Muscle layer of colon (tissue), 2 donors: ENCODE measurements around the gene PABPN1L.

ENCODE experiments used
- H3K27ac ChIP-seq: one replicate; pipeline ENCODE4 v1.7.0; 2013; ENCODE audit warnings: low read depth, mild to moderate bottlenecking, low read length, moderate library complexity
- H3K27me3 ChIP-seq, 2 donors: one replicate each; pipeline ENCODE4 v1.7.0; 2013; ENCODE audit warnings: low read length in 2 of 2, mild to moderate bottlenecking in 2 of 2; ENCODE audit not compliant: insufficient read depth in 2 of 2, control insufficient read depth in 1 of 2
- H3K36me3 ChIP-seq: one replicate; pipeline ENCODE4 v1.7.0; 2013; ENCODE audit warnings: mild to moderate bottlenecking, low read length; ENCODE audit not compliant: insufficient read depth
- H3K4me1 ChIP-seq: one replicate; pipeline ENCODE4 v1.7.0; 2013; ENCODE audit warnings: mild to moderate bottlenecking, low read length; ENCODE audit not compliant: insufficient read depth
- H3K4me3 ChIP-seq, 2 donors: one replicate each; pipeline ENCODE4 v1.7.0; 2013; ENCODE audit warnings: low read length in 2 of 2, low read depth in 1 of 2, mild to moderate bottlenecking in 1 of 2, moderate library complexity in 1 of 2
- H3K9ac ChIP-seq: one replicate; pipeline ENCODE4 v1.7.0; 2013; ENCODE audit warnings: low read length
- H3K9me3 ChIP-seq: one replicate; pipeline ENCODE4 v1.7.0; 2013; ENCODE audit warnings: mild to moderate bottlenecking, low read length
- donor health status: abdominal sarcoma.
- donor health status: Adenocarcinoma of cecum.

The PABPN1L gene

DNA sequence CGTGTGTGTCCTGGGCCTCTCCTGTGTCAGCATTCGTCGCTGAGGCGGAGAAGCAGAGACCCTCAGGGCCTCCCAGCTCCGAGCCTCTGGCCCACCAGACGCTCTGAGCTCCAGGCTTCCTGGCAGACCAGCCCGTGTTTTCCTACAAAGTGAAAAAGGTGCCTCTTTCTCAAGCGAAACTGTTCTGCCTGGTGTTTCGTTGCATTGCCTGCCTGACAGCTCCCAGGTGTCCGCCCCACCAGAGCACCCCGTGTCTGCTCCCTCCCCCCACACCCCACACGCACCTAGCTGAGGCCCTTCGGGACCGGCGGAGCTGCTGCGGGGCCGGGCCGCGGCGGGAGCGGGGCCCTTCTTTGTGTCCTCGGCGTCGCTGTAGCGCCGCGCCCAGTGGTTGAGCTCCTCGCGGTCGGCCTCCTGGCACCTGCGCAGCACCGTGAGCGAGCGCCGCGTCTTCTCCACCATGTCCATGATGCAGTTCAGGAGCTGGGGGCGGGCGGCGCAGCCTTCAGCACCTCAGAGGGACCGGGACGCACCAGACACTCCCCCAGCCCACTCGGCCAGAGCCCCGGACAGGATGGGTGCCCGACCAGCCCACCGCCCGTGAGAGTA, 14.7 kb upstream of the PABPN1L start:
- H3K4me1 ChIP-seq: no peaks in the 10 kb centered on the region
- no peaks in the 10 kb centered on the region for H3K9me3 ChIP-seq
- H3K36me3 ChIP-seq: no peaks in the 10 kb centered on the region
- H3K4me3 ChIP-seq: no peak overlapping the region
- no peak overlapping the region for H3K27ac ChIP-seq
- H3K9ac ChIP-seq: no peak overlapping the region
- peaks cover 0 to 24% of the 10 kb centered on the region in 2 donors for H3K27me3 ChIP-seq

DNA sequence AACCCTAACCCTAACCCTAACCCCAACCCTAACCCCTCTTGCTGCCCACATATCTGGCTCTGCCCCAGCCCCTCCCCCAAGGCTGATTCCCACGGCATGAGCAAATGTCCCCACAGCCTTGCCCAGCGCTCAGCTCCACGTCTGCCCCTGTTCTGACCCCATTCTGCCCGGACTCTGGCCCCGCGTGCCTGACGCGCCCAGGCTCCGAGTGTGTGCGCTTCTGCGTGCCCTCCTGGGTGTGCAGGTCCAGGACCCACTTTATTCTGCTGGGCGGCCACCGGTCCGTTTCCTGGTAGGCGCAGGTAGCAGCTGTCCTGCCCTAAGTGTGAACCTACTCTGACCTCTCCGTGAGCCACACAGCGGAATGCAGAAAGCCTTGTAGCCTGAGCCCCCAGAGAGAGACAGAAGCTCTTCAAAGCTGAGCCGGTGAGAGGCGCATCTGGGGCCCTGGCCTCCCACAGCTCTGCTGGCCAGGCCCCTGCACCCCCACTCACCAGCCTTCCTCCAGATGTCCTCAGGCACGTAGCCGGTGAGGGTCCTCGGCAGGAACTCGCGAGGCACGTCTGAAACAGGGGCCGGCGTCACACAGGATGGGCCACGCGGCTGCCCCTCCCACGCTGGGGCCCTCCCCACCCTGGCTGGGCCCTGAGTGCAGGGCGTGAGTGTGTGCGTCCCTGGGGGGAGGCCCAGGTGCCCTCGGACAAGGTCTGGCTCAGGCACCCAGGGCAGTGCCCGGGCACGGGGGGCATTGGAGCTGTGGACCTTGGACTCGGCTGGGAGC, 14.0 kb upstream of the PABPN1L start:
- H3K4me1 ChIP-seq: no peaks in the 10 kb centered on the region
- H3K36me3 ChIP-seq: no peaks in the 10 kb centered on the region
- peaks cover 0 to 24% of the 10 kb centered on the region in 2 donors for H3K27me3 ChIP-seq
- no peak overlapping the region for H3K27ac ChIP-seq
- no peaks in the 10 kb centered on the region for H3K9me3 ChIP-seq
- H3K4me3 ChIP-seq: no peak overlapping the region
- no peak overlapping the region for H3K9ac ChIP-seq

DNA sequence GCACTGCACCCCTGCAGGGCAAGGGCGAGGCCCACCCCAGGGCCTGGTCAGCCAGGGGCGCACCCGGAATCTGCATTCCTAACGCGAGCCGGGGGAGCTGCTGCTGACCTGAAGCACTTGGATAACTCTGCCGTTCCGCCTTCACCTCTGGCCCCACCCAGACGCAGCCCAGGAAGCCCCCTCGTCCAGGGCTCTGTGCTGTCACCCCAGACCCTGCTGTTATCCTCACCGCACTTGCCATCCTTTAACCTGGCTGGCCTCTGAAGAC, 13.3 kb upstream of the PABPN1L start:
- peaks cover 0 to 24% of the 10 kb centered on the region in 2 donors for H3K27me3 ChIP-seq
- H3K9me3 ChIP-seq: no peaks in the 10 kb centered on the region
- H3K27ac ChIP-seq: no peak overlapping the region
- no peak overlapping the region for H3K4me3 ChIP-seq
- no peak overlapping the region for H3K9ac ChIP-seq
- no peaks in the 10 kb centered on the region for H3K36me3 ChIP-seq
- H3K4me1 ChIP-seq: no peaks in the 10 kb centered on the region

DNA sequence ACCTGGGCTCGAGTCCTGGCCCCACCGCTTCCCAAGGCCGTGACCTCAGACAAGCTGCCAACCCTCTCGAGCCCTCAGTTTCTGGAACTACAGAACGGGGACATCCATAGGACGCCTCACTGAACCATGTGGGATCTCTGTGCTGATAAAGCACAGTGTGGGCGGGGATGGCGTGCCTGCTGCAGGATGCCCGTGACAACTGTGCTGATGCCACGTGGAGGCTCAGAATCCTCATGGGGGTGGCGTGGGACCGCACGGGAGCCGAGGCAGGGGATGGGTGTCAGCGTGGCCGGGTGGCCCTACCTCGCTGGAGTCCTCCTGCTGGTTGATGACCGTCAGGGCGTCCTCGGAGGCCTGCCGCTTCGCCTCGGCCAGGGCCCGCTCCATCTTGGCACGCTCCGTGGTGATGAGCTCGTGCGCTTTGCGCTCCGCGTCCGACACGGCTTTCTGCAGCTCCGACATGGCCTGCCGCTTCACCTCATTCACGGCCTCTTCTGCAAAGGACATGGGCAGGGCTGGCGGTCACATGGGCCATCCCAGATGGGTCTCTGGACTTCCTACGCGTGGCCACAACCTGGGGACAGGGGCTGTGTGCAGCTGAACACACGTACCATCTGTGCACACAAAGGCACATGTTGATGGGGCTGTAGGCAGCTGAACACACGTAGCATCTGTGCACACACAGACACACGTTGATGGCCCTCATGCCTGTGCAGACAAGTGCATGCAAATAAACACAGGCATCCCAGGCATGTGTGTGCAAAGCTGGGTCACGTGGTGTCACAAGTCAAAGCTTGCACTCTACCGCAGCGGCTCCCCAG, 12.7 kb upstream of the PABPN1L start:
- Histone ChIP-seq H3K9me3 (no peaks in the 10 kb centered on the region), H3K27me3 (peaks cover 0 to 24% of the 10 kb centered on the region in 2 donors), H3K36me3 (no peaks in the 10 kb centered on the region), H3K27ac (no peak overlapping the region), H3K9ac (no peak overlapping the region), H3K4me3 (no peak overlapping the region), H3K4me1 (no peaks in the 10 kb centered on the region)

DNA sequence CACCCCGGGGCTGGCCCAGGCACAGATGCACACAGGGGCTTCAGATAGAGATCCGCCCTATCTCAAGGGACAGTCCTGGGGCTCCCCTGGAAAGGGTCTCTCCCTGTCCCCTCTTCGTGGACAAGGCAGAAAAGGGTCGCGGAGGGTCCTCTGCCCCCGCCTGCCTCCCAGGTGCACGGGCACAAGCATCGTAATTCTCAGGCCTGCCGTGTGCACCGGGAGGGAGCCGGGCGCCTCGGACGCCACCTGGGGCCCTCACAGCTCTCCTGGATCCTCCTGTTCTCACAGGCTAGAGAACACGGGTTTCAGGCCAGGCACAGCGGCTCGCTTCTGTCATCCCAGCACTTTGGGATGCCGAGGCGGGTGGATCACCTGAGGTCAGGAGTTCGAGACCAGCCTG, 11.9 kb upstream of the PABPN1L start:
- Histone ChIP-seq H3K4me3 (no peak overlapping the region), H3K9me3 (no peaks in the 10 kb centered on the region), H3K27ac (no peak overlapping the region), H3K27me3 (peaks cover 0 to 24% of the 10 kb centered on the region in 2 donors), H3K4me1 (no peaks in the 10 kb centered on the region), H3K9ac (no peak overlapping the region), H3K36me3 (no peaks in the 10 kb centered on the region)

DNA sequence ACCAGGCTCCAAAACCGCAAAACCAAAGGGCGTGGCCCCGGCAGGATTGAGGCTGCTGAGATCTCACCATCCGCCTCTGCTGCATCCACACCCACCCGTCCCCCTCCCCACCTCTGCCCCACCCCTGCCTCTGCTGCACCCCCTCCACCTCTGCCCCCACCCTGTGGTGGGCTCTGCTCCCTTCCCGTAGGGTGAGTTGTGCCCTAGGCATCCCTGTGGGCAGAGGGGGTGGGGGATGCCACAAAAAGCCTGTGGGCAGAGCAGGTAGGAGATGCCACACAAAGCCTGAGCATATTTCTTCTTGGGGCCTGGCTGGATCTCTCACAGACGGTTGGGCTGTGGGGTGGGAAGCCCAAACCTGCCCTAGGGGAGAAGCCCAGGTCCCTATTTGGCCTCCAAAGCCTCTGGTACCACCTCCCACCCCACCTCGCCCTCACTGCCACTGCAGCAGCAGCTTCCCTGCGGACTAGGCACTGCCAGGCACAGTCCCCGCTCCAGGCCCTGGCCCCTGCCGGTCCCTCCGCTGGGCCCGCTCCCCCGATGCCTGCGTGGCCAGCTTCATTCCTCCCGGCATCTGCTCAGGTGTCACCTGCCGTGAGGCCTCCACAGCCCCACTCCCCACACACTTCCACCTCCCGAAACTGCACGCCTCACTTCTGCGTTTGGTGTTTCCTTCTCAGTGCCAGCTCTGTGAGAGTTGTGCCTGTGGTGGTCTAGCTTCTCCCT, 11.3 kb upstream of the PABPN1L start:
- no peak overlapping the region for H3K27ac ChIP-seq
- H3K9me3 ChIP-seq: no peaks in the 10 kb centered on the region
- no peaks in the 10 kb centered on the region for H3K4me1 ChIP-seq
- no peak overlapping the region for H3K9ac ChIP-seq
- no peaks in the 10 kb centered on the region for H3K36me3 ChIP-seq
- peaks cover 0 to 24% of the 10 kb centered on the region in 2 donors for H3K27me3 ChIP-seq
- H3K4me3 ChIP-seq: no peak overlapping the region

DNA sequence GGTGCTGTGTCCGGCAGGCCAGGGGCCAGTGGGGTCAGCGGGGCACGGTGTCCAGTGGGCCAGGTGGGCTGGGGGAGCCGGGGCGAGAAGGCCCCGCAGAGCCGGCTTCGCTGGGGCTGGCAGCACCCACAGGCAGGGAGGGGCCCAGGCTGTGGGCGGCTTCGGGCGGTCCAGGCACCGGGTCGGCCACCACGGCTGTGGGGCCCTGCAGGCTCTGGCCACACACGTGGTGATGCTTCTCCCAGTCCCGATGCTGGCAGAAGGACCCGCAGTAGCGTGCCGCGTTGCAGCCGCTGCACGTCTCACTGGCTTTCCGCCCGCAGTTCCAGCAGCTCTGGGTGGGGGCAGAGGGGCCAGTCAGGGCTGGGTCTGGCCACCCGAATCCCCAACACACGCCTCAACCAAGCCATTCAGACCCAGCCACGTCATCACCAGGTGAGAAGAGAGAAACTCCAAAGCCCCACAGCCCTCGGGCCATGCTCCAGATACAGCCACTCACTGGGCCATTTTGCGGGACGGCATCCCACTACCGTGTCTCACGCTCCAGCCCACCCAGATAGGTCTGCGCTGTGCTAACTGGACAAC, 10.6 kb upstream of the PABPN1L start:
- no peak overlapping the region for H3K9ac ChIP-seq
- no peaks in the 10 kb centered on the region for H3K36me3 ChIP-seq
- H3K27me3 ChIP-seq: peaks cover 0 to 21% of the 10 kb centered on the region in 2 donors
- H3K4me1 ChIP-seq: no peaks in the 10 kb centered on the region
- H3K27ac ChIP-seq: no peak overlapping the region
- H3K4me3 ChIP-seq: no peak overlapping the region
- no peaks in the 10 kb centered on the region for H3K9me3 ChIP-seq

DNA sequence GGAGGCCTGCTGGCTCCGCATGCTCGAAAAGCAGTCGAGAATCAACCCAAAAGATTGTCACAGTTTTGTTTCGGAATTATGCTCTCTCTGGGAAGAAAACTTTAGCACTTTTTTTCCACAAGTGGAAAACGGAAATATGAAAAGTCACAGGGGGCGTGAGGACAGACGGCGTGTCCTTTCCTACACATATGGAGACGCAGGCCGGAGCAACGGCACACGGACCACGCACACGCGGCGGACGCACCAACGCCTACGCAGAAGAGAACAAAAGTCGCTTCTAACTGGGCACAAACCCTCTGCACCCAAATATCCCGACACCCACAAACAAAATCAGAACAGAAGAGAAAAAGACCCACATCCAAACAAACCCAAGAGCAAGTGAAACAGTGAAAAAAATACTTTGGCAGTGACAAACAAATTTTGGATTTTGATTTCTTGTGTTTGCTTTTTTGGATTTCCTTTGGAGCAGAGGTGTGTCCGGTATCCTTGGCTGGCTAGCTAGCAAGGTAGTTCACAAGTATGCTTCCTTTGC, 9.3 kb upstream of the PABPN1L start:
- Histone ChIP-seq H3K27ac (no peak overlapping the region), H3K9ac (no peak overlapping the region)

DNA sequence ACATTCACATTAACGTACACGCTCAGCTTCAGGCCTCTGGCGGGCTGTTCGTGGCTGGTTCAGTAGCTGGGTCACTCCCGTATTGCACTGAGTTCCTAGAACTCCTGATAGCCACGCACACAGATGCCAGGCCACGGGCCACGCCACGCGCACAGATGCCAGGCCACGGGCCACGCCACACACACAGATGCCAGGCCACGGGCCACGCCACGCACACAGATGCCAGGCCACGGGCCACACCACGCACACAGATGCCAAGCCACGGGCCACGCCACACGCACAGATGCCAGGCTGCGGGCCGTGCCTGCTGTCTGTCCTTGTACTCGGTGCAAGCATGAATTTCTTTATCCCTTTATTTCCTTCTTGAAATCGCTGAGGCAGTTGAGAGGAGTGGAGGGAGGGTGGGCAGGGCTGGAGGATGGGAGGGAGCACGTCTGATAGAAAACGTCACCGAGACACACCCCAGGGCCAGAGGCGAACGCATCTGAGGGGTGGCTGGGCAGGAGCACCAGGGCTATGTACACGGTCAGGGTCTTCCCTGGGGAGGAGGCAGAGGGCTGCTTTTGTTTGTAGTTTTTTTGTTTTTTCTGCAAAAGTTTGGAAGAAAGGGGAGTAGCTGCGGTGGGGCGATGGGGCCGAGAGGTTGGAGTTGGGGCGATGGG, 8.6 kb upstream of the PABPN1L start:
- Histone ChIP-seq H3K4me1 (no peaks in the 10 kb centered on the region), H3K27ac (no peak overlapping the region), H3K36me3 (no peaks in the 10 kb centered on the region), H3K9ac (no peak overlapping the region), H3K9me3 (no peaks in the 10 kb centered on the region), H3K27me3 (peaks cover 0 to 16% of the 10 kb centered on the region in 2 donors), H3K4me3 (no peak overlapping the region)

More for the DNA sequence above, 9.3 kb upstream of the PABPN1L start:
- Histone ChIP-seq H3K36me3 (no peaks in the 10 kb centered on the region), H3K4me3 (no peak overlapping the region), H3K9me3 (no peaks in the 10 kb centered on the region), H3K4me1 (no peaks in the 10 kb centered on the region), H3K27me3 (peaks cover 0 to 17% of the 10 kb centered on the region in 2 donors)

DNA sequence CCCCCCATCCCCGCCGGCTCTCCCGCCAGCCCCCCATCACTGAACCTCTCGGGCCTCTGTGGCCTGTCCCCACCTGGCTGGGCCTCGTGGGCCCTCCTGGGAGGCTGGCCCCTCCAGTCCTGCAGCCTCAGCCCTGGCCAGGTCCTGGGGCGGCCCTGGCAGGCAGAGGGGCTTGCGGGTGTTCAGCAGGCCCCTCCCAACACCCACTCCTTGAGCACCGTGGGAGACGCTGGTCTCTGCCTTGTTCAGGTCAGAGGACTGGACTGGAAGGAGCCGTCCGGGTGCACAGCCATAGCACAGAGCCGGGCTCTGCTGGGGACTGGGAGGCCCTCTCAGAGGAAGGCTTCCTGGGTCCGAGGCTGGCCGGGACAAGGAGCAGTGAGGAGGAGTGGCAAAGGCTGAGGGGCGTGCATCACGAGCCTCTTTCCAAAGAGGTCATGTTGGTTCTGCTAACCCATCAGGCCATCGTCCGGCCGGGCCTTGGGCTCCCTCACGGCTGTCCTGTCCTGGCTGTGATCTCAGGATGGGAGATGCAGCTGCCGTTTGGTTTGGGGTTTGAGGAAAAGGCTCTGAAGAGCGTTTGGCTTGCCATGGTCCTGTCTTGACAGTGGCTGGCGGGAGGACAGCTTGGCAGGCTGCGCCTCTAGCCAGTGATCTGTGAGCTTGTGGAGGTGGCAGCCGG, 6.3 kb upstream of the PABPN1L start:
- no peak overlapping the region for H3K4me3 ChIP-seq
- H3K4me1 ChIP-seq: no peaks in the 10 kb centered on the region
- peaks cover 0 to 14% of the 10 kb centered on the region in 2 donors for H3K27me3 ChIP-seq
- no peak overlapping the region for H3K9ac ChIP-seq
- H3K9me3 ChIP-seq: no peaks in the 10 kb centered on the region
- H3K27ac ChIP-seq: no peak overlapping the region
- no peaks in the 10 kb centered on the region for H3K36me3 ChIP-seq
